Measurements from ENCODE around the gene FHL1.

FHL1 gene

GRCh38 chrX:136185401-136186022 is 38.2 kb downstream of the FHL1 start:
- no peak for DNase-seq (ENCODE audit: low read depth in 2 of 2)

- no peak for DNase-seq (ENCODE audit: low read depth in 2 of 2)
Measured at GRCh38 chrX:136186023-136186413, 38.7 kb downstream of the FHL1 start.

- DNase-seq (ENCODE audit: low read depth in 2 of 2), result no peak
Measured at GRCh38 chrX:136189222-136189621, 41.9 kb downstream of the FHL1 start.

GRCh38 chrX:136190038-136190713 is 42.8 kb downstream of the FHL1 start:
- no peak for DNase-seq (ENCODE audit: low read depth in 2 of 2)

GRCh38 chrX:136191171-136191570 is 43.8 kb downstream of the FHL1 start:
- DNase-seq (ENCODE audit: low read depth in 2 of 2), result no peak

- no peak for DNase-seq (ENCODE audit: low read depth in 2 of 2)
Measured at GRCh38 chrX:136192135-136192534, 44.8 kb downstream of the FHL1 start.

- no peak for DNase-seq (ENCODE audit: low read depth in 2 of 2)
Measured at GRCh38 chrX:136192839-136193414, 45.6 kb downstream of the FHL1 start.

- DNase-seq (ENCODE audit: low read depth in 2 of 2), result no peak
Measured at GRCh38 chrX:136193771-136194170, 46.4 kb downstream of the FHL1 start.

GRCh38 chrX:136194536-136194935 is 47.2 kb downstream of the FHL1 start:
- no peak for DNase-seq (ENCODE audit: low read depth in 2 of 2)

- no peak for DNase-seq (ENCODE audit: low read depth in 2 of 2)
Measured at GRCh38 chrX:136195247-136195646, 47.9 kb downstream of the FHL1 start.

- no peak for DNase-seq (ENCODE audit: low read depth in 2 of 2)
Measured at GRCh38 chrX:136196691-136197155, 49.4 kb downstream of the FHL1 start.

- no peak for DNase-seq (ENCODE audit: low read depth in 2 of 2)
Measured at GRCh38 chrX:136198010-136198409, 50.7 kb downstream of the FHL1 start.

GRCh38 chrX:136198678-136199243 is 51.4 kb downstream of the FHL1 start:
- DNase-seq (ENCODE audit: low read depth in 2 of 2), result no peak

GRCh38 chrX:136199365-136199764 is 52.0 kb downstream of the FHL1 start:
- no peak for DNase-seq (ENCODE audit: low read depth in 2 of 2)

GRCh38 chrX:136200466-136200865 is 53.1 kb downstream of the FHL1 start:
- DNase-seq (ENCODE audit: low read depth in 2 of 2), result no peak

GRCh38 chrX:136201601-136202000 is 54.3 kb downstream of the FHL1 start:
- no peak for DNase-seq (ENCODE audit: low read depth in 2 of 2)

GRCh38 chrX:136202889-136203288 is 55.6 kb downstream of the FHL1 start:
- no peak for DNase-seq (ENCODE audit: low read depth in 2 of 2)

GRCh38 chrX:136203438-136203837 is 56.1 kb downstream of the FHL1 start:
- DNase-seq (ENCODE audit: low read depth in 2 of 2), result no peak

GRCh38 chrX:136203951-136204350 is 56.6 kb downstream of the FHL1 start:
- DNase-seq (ENCODE audit: low read depth in 2 of 2), result no peak

GRCh38 chrX:136204571-136204970 is 57.2 kb downstream of the FHL1 start:
- no peak for DNase-seq (ENCODE audit: low read depth in 2 of 2)

- no peak for DNase-seq (ENCODE audit: low read depth in 2 of 2)
Measured at GRCh38 chrX:136205882-136206380, 58.6 kb downstream of the FHL1 start.

- no peak for DNase-seq (ENCODE audit: low read depth in 2 of 2)
Measured at GRCh38 chrX:136206916-136207315, 59.6 kb downstream of the FHL1 start.

- DNase-seq (ENCODE audit: low read depth in 2 of 2), result no peak
Measured at GRCh38 chrX:136207546-136207945, 60.2 kb downstream of the FHL1 start.

Data from stimulated activated CD8-positive, alpha-beta memory T cell treated with anti-CD3 and anti-CD28 coated beads, Interleukin-7, amount 100 ng/mL, for 4 hours (primary cell).